Activated naive CD4-positive, alpha-beta T cell treated with Interleukin-2 at 50 U/mL for 16 hours (primary cell): ENCODE measurements around the gene LY6G6C.

Experiments
- DNase-seq: peaks from one replicate; pipeline ENCODE4 v3.0.0-alpha.2; 2020

Gene LY6G6C, protein sequence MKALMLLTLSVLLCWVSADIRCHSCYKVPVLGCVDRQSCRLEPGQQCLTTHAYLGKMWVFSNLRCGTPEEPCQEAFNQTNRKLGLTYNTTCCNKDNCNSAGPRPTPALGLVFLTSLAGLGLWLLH

DNA sequence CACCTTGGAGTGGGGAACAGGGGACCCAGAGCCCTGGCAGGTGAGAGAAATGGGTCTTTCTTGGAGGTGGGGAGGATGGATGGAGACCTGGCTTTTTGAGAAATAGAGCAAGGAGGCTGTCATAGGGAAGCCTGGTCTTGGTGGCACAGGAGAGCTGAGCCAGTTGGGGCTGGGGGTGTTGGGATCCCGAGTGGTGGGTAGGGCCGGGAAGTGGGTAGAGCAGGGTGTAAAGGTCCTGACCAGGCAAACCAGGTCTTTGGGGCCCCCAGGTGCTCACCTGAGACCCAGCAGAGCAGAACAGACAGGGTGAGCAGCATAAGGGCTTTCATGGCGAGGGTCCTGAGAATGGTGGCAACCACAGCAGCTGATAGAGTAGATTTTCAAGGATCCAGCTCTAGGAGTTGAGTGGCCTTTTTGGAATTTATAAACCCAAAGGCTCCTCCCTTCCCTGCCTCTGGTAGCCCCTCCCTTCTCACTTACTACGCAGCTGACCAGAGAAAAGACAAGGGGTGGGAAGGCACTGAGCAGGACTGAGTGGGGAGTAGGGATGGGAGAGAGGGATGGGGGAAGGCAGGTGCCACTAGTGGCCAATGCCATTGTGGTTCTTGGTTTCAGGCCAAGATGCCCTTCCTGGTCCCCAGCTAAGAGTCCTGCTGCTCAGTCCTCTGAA is at the start of gene LY6G6C:
LY6G6C (minus strand) TSS at position 396 of the 670 bp plus-strand sequence; CDS start at position 329, 67 bp downstream.
- DNase-seq = no peak

DNA sequence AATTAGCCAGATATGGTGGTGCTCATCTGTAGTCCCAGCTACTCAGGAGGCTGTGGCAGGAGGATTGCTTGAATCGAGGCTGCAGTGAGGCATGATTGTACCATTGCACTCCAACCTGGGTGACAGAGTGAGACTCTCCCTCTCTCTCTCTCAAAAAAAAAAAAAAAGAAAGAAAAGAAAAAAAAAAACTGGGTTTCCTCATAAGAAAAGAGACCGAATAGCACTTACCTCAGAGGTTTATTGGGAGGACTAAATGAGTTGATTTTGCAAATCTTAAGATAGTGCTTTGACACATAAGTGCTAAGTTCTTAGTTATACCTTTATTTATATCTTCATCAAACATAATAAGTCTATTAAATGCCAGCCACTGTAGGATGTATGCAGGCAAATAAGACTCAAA is 49.3 kb upstream of the LY6G6C start:
- no peak for DNase-seq

DNA sequence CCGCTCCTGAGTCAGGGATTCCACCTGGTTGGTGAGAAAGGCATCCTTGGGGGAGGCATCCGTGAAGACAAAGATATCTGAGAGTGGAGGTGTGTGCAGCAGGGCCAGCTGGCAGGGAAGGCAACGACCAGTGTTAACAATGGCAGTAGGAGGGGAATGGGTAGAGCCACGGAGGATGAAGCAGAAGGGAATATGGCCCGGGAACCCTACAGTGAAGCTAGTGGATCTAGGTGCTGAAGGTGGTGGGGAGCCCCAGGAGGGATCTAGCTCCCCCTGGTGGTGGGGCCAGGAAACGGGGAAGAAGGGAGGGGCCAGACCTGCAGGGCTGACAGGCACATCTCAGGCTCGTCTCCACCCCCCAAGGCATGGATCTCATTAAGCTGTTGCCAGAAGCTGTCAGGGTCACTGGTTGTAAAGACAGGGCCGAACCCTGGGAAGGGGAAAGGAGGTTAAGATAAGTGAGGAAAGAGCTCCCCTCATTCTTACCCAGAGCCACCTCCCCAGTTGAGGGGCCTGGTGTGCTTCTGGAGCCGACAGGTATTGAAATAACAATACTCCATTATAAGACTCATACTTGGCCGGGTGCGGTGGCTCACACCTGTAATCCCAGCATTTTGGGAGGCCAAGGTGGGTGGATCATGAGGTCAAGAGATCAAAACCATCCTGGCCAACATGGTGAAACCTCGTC is 48.3 kb upstream of the LY6G6C start:
- DNase-seq = peak; percentile 85

DNA sequence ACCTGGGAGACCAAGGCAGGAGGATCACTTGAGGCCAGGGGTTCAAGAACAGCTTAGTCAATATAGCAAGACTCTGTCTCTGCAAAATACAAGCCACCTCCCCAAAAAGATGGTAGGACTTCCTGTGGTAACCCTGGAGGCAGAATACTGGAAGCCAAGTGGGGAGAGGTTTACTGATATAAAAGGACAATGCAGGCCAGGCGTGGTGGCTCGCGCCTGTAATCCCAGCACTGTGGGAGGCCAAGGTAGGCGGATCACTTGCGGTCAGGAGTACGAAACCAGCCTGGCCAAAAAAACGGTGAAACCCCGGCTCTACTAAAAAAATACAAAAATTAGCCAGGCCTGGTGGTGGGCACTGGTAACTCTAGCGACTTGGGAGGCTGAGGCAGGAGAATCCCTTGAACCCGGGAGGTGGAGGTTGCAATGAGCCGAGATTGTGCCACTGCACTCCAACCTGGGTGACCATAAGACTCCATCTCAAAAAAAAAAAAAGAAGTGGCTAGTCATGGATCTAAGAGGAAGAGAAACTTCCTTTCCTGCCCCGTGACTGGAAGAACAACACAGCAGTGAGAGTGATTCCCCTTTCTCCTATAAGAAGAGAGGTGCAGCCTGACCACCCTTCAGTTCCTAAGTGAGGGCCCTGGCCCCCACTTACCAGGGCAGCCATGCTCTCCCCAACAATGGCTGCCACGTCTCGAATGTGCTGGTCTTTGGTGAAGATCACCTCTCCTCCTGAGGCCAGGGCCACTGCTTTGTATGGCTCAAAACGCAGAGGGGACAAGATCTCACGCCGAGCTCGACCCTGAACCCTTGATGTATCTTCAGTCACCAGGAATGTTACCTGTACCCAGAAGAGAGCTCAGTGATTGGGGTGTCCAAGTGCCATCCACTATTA is 47.1 kb upstream of the LY6G6C start:
- no peak for DNase-seq

DNA sequence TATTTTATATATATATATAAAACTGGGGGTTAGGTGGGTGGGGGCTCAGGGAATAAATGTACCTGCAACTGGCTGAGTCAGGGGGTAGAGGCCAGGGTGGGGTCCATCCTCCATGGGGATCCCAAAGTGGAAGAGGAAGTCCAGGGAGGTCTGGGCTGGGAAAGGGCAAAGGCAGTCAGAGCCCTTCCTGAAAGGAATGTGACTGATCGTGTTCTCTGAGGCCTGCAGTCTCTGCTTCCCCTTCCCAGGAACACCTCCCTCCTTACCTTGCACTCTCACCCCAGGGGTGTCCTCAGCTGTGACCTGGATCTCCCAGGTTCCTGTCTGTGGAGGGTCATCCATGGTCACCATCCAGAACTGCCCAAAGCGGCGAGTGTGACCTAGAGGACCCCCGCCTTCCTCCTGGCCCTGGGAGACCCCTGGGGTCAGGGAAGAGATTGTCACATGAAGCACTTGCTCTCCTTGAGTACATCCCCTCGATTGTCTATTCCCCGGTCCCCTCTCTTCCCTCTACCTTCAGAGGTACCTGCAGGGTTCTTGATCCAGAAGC is 45.6 kb upstream of the LY6G6C start:
- DNase-seq = no peak

DNA sequence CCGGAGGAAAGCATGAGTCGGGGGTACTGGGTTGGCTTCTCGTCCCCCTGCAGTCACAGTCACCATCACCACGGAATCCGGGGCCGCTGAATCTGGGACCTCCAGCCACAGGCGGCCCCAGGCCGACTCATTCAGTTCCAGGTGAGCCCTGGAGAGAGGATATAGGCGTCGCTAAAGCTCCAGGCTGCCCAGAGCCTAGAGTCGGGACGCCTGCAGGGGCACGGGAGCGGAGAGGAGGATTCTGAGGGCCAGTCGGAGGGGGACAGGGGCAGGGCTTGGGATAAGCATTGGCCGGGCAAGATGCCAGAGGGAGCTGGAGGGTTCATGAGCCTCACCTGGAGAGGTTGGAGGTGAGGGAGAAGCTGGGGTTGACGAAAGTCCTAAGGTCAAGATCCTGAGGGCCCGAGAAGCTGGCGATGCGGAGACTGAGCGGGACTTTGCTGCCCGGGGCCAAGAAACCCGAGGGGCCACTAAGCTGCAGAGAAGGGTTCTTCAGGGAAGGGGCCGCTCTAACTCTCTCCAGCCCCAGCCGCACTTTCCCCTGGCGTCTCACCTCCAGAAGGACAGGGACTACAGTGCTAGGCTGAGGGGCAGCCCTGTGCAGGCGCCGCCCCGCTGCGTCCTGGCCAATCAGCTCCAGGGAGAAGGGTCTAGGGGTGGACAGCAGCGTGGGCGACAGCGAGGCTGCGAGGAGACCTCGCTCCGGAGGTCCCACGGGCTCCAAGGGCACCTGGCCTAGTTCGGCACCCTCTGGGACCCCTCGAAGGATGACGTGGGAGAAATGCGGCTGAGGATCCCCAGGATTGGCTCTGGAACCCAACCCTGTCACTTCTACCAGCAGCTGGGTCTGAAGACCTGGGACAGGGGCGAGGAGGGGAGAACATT is 44.6 kb upstream of the LY6G6C start:
- no peak for DNase-seq

DNA sequence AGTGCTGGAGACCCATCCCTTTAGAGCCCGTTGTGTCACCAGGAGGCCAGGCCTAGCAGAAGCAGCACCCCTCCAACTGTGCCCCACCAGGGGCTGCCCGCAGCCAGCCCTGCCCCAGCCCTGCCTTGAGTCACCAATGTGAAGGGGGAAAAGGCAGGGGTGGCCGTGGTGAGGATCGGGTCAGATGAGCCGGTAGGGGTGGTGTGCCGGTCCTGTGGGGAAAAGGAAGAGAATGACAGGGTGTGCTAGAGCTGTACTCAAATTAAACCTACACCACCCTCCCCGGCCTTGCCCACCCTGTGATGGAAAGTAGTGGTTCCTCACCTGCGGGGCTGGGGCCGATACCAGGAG is 44.0 kb upstream of the LY6G6C start:
- DNase-seq = no peak

DNA sequence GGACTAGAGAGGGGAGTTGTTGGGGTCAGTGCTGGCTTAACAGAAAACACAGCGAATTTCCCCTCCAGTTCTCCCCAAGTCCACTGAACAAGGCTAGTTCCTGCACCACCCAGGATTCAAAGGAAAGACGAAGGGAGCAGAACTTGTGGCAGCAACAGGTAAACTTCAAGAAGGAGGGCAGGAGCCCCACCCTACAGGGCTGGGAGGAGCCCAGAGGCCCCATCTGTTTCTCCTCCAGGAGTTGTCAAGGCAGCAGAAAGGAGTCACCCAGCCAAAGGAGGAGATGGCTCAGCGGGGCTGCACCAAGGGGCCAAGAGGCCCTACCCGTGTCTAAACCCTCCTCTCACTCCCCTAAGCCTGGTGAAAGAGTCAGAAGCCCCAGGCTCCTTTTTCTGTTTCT is 42.7 kb upstream of the LY6G6C start:
- no peak for DNase-seq

DNA sequence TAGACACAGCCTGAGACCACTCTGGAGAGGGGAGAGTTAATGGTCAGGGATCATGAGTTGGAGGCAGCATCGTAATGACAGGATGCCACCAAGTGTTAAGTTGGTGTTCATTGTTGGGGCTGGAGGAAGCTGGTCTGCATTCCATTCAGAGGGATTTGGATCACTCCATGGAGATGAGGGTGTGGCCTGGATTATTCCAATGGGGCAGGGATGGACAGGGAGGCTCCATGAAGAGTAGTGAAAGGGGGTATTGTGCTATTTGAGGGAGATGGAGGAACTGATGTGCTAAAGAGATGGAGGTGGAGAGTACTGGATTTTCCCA is 42.0 kb upstream of the LY6G6C start:
- DNase-seq = no peak

DNA sequence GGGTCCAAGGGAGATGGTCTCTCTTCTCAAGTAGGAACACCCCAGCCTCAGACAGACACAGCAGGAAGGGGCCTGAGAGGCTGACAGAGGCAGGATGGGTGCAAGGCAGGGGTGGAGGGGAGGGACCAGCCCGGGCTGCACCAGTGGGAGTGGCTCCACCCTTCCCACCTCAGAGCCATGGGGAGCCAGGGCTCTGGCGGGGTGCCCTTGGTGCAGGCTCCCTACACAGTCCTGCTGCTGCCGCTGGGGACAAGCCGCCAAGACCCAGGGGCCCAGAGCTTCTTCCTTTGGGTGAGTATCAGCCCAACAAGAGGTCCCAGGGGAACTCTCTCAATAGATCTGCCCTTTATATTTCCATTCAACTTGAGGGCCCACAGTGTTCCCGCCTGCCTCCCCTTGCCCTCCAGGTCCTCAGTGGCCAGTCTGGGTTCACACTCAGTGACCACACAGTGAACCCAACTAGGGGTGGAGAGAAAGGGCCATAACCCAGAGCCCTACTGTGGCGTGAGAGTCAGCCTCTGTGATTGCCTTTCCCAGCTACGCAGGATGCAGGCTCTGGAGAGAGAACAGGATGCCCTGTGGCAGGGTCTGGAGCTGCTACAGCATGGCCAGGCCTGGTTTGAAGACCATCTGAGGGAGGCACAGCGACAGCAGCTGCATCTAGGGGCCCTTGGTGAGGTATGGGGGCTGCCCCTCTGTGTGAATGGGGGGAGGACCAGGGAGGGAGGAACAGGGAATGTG is 41.5 kb upstream of the LY6G6C start:
- DNase-seq = no peak

DNA sequence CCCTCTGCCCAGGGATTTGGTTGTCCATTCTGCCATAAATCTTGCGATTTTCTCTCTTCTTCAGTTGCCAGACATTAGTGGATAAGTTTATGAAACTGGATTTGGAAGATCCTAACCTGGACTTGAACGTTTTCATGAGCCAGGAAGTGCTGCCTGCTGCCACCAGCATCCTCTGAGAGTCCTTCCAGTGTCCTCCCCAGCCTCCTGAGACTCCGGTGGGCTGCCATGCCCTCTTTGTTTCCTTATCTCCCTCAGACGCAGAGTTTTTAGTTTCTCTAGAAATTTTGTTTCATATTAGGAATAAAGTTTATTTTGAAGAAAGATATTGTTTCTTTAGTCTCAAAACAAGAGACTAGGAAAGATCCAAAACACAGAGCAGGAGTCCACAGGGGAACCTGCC is 40.8 kb upstream of the LY6G6C start, which contains the start of gene SAPCD1:
SAPCD1 (plus strand) TSS at position 301 of the 400 bp plus-strand sequence. CDS start 399 bp downstream, outside the sequence.
- DNase-seq = no peak

DNA sequence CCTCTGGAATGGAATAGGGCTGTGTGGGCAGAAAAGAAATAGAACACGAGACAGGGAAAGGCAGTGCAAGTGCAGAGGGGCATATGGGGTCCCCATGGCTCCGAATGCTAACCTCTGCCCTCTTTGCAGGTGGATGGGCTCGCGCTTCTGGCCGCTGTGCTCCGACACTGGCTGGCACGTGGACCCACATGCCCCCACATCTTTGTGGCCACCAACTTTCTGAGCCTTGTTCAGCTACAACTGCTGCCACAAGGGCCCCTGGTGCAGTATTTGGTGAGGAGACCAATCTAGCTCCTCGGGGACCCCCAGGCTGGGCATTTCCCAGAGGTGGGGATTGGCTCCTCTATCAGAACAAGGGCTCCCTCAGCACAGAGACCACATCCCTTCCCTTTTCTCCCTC is 39.8 kb upstream of the LY6G6C start:
- no peak for DNase-seq

DNA sequence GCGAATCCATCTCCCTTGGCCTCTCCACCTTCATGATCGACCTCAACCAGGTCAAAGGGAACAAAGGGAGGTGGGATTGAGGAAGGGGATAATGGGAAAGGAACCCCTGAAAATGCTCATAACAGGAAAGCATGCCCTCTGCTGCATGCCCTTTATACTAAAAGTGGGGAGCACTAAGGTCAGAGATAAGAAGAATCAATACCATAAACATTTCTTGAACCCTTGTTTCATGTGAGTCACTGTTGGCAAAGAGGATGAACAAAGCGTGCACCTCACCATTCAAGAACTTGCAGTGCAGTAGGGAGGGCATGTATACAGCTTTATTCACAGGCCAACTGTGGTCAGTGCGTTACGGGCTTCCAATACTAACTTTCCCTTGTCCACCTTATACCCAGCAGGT is 39.2 kb upstream of the LY6G6C start:
- DNase-seq = no peak

DNA sequence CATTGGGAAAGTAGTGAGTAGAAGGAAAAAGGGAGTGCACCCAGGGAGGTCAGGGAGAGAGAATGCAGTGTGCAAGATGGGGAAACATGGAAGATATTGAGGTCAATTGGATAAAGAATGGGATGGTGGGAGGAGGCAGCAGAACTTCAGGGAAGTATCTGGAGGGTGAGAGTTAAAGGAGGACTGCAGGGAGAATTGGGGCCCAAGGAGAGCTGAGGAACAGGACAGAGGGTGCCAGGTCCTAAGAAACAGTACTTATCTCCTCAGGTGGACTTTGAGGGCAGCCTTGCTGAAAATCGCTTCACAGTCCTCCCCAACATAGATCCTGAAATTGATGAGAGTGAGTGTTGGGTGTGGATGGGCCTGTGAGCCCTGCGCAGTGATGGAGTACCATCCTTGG is 36.7 kb upstream of the LY6G6C start:
- DNase-seq = no peak

DNA sequence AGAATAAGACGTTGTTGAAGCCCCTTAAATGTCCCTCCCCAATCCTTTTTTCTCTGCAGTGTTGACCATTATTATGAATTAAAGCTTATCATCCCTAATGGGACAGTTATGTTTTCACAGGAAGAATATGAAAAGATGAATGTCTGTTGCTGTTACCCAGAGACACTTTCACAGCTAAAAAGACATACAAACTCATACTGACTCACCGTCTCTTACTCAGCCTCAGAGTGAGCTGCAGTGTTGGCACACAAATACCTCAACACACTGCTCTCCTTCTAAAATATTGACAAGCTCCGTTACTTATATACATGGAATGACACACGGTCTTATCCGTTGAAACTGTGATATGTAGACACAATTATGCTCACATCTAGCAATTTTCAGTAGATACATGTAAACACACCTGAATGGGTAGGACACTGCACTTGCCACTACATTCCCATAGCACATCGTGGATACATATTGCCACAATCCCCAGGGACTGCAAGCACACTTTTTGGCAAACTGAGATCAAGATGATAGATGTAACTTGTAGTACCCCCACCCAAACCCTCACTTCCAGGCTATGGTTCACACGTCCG is 31.3 kb upstream of the LY6G6C start:
- DNase-seq = no peak

DNA sequence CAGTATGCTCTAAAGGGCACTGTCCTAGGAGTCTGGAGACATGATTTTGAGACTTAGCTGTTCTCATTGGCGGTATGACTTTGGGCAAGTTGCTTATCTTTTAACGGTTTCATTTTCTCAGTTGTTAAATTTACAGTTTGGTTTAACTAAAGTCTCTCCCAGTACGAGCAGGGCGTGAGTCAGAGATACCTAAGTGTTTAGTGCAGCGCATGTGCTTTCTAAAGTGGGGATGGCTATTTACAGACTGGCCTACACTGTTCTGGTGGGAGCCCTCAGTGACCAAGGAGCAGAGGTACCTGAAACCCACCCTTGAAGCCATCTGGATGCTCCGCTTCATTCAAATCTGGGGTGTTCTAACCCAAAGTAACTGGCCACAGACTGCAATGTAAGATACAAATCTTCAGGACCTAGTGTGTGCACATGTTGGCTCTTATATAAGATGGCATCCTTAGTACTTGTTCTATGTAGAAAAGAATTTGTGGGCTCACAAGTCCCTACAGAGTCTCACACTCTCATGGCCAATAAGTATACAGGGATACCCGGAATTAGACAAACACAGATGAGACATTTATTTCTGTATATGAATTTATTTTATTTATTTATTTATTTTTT is 29.0 kb upstream of the LY6G6C start:
- DNase-seq = no peak

DNA sequence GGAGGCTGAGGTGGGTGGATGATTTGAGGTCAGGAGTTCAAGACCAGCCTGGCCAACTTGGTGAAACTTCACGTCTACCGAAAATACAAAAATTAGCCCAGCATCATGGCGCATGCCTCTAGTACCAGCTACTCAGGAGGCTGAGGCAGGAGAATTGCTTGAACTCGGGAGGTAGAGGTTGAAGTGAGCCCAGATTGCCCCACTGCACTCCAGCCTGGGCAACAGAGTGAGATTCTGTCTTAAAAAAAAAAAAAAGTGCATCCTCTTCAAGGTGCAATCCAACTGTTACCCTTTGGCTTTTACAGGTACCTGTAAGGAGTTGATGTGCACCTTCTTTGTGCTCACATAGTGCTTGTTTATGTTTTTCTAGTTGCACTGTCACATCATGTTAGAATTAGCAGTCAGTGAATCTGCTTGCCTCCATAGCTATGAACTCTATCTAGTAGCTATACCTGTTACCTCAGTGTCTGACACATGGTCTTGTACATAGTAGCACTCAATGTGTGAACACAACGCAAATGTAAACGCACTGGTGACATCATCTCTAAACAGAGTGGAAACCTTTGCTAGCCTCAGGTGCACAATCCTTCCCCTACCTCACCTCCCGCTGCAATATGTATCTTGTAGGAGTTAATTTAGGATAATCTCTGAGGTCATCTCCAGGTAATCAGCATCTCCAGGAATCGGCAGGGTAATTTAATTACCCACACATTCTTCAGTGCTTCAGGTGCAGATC is 27.9 kb upstream of the LY6G6C start:
- DNase-seq = no peak

DNA sequence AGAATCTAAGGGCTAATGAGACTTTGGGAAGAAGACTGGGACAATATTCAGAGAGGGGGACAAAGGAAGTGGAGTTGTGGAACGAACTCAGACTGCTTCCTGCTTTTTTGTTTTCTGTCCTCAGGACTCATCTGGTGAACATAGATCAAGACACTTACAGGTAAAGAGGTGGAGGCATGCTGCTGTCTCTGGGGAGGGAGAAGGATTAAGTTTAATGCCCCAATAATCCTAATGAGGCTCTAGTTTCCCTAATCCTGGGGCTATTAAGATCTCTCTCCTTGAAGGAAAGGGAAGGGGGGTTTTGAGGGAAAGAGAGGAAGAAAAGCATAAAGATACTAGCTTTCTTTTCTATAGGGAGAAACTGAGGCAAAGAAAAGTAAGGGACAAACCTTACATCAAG is 22.9 kb upstream of the LY6G6C start:
- DNase-seq = no peak

DNA sequence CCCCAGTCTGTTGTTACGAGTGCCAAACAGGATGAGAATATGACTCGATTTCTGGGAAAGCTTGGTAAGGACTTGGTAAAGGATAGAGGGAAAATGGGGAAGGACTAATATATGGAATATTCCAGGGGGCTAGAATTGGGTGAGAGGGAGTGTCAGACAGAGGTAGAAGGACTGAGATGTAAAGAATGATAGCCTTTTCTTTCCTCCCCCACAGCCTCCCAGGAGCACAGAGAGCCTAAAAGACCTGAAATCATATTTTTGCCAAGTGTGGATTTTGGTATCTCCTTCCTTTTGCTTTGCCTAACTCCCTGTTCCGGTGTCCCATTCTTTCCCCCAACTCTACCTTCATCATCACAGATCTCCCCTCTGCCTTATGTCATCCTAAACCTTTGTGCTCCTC is 21.3 kb upstream of the LY6G6C start:
- DNase-seq = no peak

DNA sequence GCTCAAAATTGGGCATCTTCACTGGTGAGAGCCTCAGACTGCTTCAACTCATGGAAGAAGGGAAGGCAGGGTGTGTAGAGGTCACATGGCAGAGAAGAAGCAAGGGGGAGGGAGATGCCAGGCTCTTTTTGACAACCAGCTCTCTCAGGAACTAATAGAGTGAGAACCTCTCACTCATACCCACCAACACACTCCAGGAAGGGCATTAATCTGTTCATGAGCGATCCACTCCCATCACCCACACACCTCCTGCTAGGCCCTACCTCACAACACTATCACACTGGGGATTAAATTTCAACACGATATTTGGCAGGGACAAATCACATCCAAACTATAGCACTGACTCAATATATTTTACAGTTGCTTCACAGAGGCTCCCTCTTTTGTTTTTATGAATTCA is 20.3 kb upstream of the LY6G6C start:
- no peak for DNase-seq
